WERI-Rb-1 (cell line): ENCODE measurements around the gene TRAPPC3.

ENCODE experiments used
- DNase-seq: peaks from one replicate; pipeline ENCODE4 v3.0.0-alpha.2; 2020
- H3K27ac ChIP-seq: fragments of 250-450 bp; sonication (Bioruptor Pico); 2 replicates; pipeline ENCODE4 v1.5.1; 2020; ENCODE audit warnings: mild to moderate bottlenecking, moderate library complexity
- H3K27me3 ChIP-seq: fragments of 250-450 bp; sonication (Bioruptor Pico); 2 replicates; pipeline ENCODE4 v1.5.1; 2021; ENCODE audit warnings: mild to moderate bottlenecking, low read depth, moderate library complexity; ENCODE audit not compliant: insufficient read depth, severe bottlenecking
- H3K36me3 ChIP-seq: fragments of 250-450 bp; sonication (Bioruptor Pico); 2 replicates; pipeline ENCODE4 v1.5.1; 2020; ENCODE audit warnings: mild to moderate bottlenecking, moderate library complexity
- H3K4me3 ChIP-seq: 2 replicates; pipeline ENCODE4 v1.5.1; 2011; ENCODE audit warnings: low read depth, mild to moderate bottlenecking, control low read depth, low read length
- H3K9me3 ChIP-seq: fragments of 250-450 bp; sonication (Bioruptor Pico); 2 replicates; pipeline ENCODE4 v1.5.1; 2021; ENCODE audit warnings: mild to moderate bottlenecking, moderate library complexity; ENCODE audit not compliant: severe bottlenecking
- TF ChIP-seq, protein P1 (sequence below): IDR thresholded peaks from 2 replicates; pipeline ENCODE4 v1.5.1; 2011; ENCODE audit warnings: low read depth, mild to moderate bottlenecking, control low read depth, inconsistent platforms, low read length

TRAPPC3 gene

DNA sequence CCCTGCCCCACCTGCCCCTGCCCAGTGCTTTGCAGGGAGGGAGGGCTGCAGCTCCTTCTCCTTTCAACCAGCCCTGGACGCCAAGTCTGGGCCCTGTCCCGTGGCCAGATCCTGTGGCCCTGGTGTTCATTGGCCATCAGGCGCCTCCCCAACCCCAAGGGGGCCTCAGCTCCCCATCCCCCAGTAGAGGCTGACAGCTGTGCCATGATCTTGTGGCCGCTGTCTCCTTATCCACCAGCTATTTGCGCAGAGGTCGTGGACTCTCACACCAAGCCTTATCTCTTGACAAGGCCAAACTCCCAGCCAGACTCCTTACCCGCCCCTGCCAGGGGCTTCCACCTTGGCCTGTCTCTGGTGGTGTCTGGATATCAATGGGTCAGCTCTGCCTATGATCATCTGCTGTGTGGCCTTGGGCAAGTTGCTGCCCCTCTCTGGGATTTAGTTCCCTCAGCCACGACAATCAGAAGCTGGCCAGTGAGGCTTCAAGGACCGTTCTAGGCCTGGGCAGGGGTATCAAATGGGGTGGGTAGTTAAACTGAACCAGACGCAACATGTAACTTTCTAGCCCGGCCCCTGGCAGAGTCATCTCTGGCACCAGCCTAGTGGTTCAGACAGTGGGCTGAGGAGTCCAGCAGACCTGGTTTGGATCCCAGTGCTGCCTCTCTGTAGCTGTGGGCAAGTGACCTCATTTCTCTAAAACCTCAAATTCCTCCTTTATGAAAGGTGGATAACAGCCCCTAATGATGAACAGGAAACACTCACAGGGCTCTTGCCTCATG, 21.0 kb downstream of the TRAPPC3 start:
- no peaks in the 10 kb centered on the region for H3K36me3 ChIP-seq
- TF ChIP-seq, protein P1, sequence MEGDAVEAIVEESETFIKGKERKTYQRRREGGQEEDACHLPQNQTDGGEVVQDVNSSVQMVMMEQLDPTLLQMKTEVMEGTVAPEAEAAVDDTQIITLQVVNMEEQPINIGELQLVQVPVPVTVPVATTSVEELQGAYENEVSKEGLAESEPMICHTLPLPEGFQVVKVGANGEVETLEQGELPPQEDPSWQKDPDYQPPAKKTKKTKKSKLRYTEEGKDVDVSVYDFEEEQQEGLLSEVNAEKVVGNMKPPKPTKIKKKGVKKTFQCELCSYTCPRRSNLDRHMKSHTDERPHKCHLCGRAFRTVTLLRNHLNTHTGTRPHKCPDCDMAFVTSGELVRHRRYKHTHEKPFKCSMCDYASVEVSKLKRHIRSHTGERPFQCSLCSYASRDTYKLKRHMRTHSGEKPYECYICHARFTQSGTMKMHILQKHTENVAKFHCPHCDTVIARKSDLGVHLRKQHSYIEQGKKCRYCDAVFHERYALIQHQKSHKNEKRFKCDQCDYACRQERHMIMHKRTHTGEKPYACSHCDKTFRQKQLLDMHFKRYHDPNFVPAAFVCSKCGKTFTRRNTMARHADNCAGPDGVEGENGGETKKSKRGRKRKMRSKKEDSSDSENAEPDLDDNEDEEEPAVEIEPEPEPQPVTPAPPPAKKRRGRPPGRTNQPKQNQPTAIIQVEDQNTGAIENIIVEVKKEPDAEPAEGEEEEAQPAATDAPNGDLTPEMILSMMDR: no peak
- no peak overlapping the region for H3K27ac ChIP-seq
- no peaks in the 10 kb centered on the region for H3K27me3 ChIP-seq
- H3K9me3 ChIP-seq: peaks cover 3% of the 10 kb centered on the region
- no peak overlapping the region for H3K4me3 ChIP-seq
- DNase-seq: no peak

DNA sequence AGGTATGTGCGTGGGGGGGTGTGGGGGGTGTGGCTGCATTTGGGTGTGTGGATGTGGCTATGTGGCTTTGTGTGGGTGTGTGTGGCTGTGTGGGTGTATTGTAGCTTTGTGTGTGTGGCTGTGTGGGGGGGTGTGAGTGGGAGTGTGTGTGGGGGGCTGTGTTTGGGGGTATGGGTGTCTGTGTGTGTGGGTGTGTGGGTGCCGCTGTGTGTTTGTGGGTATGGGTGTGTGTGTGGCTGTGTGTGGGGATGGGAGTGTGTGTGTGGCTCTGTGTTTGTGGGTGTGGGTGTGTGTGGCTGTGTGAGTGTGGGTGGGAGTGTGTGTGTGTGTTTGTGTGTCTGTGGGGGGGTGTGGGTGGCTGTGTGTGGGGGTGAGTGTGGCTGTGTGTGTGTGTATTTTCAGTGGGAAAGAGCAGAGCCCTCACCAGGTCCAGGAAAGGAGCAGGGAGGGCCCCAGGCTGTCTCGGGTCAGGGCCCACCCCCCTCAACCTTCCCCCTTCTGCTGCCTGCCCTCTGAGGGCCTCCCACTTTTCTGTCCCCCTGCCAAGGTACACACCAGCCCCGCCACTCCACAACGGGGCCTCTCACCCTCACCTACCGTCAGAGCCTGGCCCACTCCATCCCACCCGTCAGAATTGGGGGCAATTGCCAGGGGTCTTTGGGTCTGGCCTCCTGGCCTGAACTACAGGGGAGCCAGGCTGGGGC, 22.3 kb downstream of the TRAPPC3 start:
- no peak for DNase-seq
- TF ChIP-seq, protein P1: no peak
- H3K27ac ChIP-seq: no peak overlapping the region
- H3K36me3 ChIP-seq: no peaks in the 10 kb centered on the region
- no peaks in the 10 kb centered on the region for H3K27me3 ChIP-seq
- no peak overlapping the region for H3K4me3 ChIP-seq
- peaks cover 3% of the 10 kb centered on the region for H3K9me3 ChIP-seq

DNA sequence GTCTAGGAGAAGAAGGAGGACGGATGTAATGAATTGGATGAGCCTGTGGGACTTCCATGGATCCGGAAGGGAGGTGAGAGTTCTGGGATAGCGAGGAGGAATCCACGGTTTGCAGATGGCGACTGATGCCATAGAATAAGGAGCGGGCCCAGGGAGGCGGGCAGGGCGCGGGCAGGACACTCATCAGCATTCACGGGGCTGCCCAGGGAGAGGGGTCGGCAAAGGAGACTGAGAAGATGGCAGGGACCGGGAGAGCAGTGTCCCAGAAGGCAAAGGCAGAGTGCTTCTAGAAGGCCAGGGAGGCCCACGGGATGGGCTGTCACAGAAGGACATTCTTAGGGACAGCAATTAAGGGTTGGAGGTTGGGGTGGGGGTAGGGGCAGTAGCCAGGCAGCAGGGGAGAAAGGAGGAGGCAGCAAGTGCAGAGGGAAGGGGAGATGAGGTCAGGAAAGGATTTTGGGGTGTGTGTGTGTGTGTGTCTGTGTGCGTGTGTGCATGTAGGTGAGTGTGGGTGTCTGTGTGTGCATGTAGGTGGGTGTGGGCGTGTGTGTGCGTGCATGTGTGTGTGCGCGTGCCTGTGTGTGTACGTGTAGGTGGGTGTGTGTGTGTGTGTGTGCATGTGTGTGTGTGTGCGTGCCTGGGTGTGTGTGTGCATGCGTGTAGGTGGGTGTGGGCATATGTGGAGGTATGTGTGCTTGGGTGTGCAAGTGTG, 23.1 kb downstream of the TRAPPC3 start:
- Histone ChIP-seq H3K27ac (no peak overlapping the region), H3K4me3 (no peak overlapping the region)

DNA sequence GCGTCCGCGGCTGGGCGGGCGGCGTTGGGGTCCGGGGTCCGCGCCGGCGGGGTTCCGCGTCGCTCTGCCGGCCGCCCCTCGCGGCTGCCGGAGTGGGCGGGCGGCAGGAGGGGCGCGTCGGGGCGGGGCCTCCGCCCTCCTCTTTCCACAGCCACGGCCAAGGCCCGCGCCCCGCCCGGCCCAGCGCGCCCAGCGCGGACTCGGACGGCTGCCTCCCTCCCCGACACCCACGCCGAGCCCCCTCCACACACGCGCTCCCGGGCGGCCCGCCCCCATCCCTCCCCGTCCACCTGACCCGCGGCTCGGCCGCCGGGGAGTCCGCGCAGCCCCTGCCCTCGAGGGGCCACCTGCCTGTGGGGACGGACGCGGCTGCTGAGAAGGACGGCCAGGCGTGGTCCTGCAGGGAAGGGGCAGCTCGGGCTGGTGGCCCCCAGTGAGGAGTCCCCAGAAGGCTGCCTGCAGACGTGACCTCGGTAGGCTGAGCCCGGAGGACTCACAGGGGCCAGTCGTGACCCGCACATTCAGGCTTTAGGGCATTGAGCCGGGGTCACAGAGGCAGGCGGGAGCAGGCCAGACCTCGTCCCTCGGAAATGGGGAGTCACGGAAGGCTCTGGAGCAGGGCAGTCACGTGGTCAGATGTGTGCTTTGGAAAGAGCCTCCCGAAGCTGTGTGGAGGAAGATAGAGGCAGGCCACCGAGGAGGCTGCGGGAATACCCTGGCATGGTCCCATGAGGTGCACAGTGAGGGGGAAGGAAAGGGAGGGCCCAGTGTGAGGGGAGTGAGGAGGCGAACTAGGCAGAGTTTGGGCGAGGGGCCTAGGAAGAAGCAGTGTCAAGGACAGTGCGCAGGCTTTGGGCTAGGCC, 23.9 kb downstream of the TRAPPC3 start, which contains the start of gene COL8A2:
Gene COL8A2 (minus strand): TSS at position 94 of the 863 bp plus-strand sequence. CDS start 24,980 bp downstream, outside the sequence.
- TF ChIP-seq, protein P1: no peak
- DNase-seq: no peak
- Histone ChIP-seq H3K4me3 (no peak within 1 kb of the TSS), H3K9me3 (peaks cover 3% of the 10 kb centered on the region), H3K36me3 (no peaks in the 10 kb centered on the region), H3K27ac (no peak within 1 kb of the TSS), H3K27me3 (no peaks in the 10 kb centered on the region)

More for the DNA sequence above, 23.1 kb downstream of the TRAPPC3 start:
- Histone ChIP-seq H3K36me3 (no peaks in the 10 kb centered on the region), H3K9me3 (peaks cover 3% of the 10 kb centered on the region), H3K27me3 (no peaks in the 10 kb centered on the region)
- TF ChIP-seq, protein P1: no peak
- no peak for DNase-seq

DNA sequence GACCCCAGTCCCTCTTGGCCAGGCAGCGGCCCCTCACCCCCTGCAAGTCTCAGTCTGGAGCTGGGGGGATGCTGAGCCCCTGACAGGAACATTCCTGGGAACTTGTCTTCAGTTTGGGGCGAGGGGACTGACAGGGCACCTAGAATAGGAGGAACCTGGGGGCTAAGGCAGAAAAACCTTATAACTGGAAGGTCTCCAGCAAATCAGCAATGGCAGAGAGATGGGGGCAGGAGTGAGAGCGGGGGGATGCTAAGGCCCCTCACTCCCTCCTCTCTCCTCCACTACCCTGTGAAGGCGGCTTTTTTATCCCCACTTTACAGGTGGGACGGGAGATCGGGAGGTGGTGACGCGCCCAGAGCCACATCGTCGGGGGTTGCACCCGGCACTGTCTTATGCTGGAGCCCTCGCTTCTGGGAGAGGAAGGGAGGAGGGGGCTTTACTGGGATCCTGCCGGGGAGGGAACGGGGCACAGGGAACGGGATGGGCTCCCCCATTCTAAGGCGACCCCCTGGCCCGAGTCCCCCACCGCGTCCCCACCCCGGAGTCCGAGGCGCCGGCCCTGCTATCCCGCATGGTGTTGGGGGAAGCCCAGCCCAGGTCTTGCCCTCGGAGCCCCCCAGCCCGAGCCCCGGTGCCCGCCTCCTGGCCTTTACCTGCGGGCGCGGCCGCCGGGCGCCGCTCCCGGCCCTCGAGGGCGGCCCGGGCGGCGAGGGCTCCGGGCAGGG, 24.7 kb downstream of the TRAPPC3 start:
- H3K4me3 ChIP-seq: no peak overlapping the region
- TF ChIP-seq, protein P1: no peak
- H3K9me3 ChIP-seq: peaks cover 3% of the 10 kb centered on the region
- DNase-seq: no peak
- H3K27ac ChIP-seq: no peak overlapping the region
- no peaks in the 10 kb centered on the region for H3K36me3 ChIP-seq
- H3K27me3 ChIP-seq: no peaks in the 10 kb centered on the region
